Measurements from ENCODE around the gene SNUPN. TPM values are rescaled to one million over a fixed set of nuclear protein-coding genes. Genes with fewer than 3 reads are reported as not detected.

SNUPN gene
- total and polyA plus RNA-seq, 2 of the 8 experiments (the other 6 are each of a cell fraction or from before 2014, with no cell fraction given), result 13.3 to 28.2 TPM

- POLR2A ChIA-PET (ENCODE audit: partially characterized antibody), result interaction anchor here (0.6 to 3.5 kb wide), 4 partner anchors 13 to 355 kb away, joined by 3 to 19 read pairs (median 4); partner anchors contain the start of gene IMP3
- Histone ChIP-seq H2BK12ac (ENCODE audit: low read depth, low read length) (no peak overlapping the region), H4K5ac (ENCODE audit: insufficient read length, low read depth, low read length) (no peak overlapping the region), H3K4me2 (ENCODE audit: insufficient read depth in 1 of 2, low read depth in 2 of 2, low read length in 2 of 2) (no peak overlapping the region), H2BK15ac (ENCODE audit: low read length) (no peak overlapping the region), H4K20me1 (replicated peaks in 1 of 2; ENCODE audit: control insufficient read depth in 1 of 2, insufficient read depth in 2 of 2, low read length in 2 of 2) (peaks cover 5 to 28% of the 10 kb centered on the region in 2 experiments), H3K14ac (ENCODE audit: insufficient read length) (no peak overlapping the region), H3K4me3 (ENCODE audit: extremely low read depth in 1 of 4, insufficient read depth in 2 of 4, low read depth in 3 of 4, low read length in 4 of 4) (no peak overlapping the region), H3K23ac (ENCODE audit: insufficient read length) (no peak overlapping the region), H3K4me1 (replicated peaks in 1 of 4; ENCODE audit: control insufficient read depth in 3 of 4, insufficient read depth in 4 of 4, low read length in 3 of 4) (peaks cover 6 to 28% (median 18%) of the 10 kb centered on the region in 4 experiments), H3K9me3 (ENCODE audit: insufficient read depth in 2 of 2, low read depth in 1 of 2, low read length in 1 of 2) (no peaks in the 10 kb centered on the region), H3K56ac (replicated peaks; ENCODE audit: insufficient read length, low read depth, low read length) (no peak overlapping the region), H3K27ac (ENCODE audit: low read depth, low read length) (no peak overlapping the region), H3K36me3 (ENCODE audit: control insufficient read depth in 2 of 4, insufficient read depth in 4 of 4, low read length in 3 of 4) (peaks cover 0 to 18% (median 0%) of the 10 kb centered on the region in 4 experiments; a peak in 3 of 8 replicates), H2BK20ac (ENCODE audit: low read length) (no peak overlapping the region), H3K18ac (ENCODE audit: extremely low read depth, low read length) (no peak overlapping the region), H3K27me3 (replicated peaks in 1 of 4; ENCODE audit: control insufficient read depth in 3 of 4, extremely low read depth in 1 of 4, insufficient read depth in 3 of 4, low read length in 3 of 4) (no peaks in the 10 kb centered on the region), H2AFZ (ENCODE audit: low read length) (no peak overlapping the region), H4K91ac (replicated peaks; ENCODE audit: insufficient read length, low read length) (no peak overlapping the region), H3K79me1 (ENCODE audit: low read depth, low read length) (peaks cover 19% of the 10 kb centered on the region), H2AK5ac (ENCODE audit: low read depth, low read length) (no peak overlapping the region), H2BK5ac (ENCODE audit: low read depth, low read length) (no peak overlapping the region), H3K23me2 (ENCODE audit: low read depth, low read length) (peaks cover 3% of the 10 kb centered on the region; the same call in 1 of the 2 replicates), H2BK120ac (replicated peaks; ENCODE audit: low read depth, low read length) (no peak overlapping the region), H3K79me2 (ENCODE audit: control insufficient read depth in 1 of 2, insufficient read depth in 2 of 2, low read length in 2 of 2) (peaks cover 0 to 69% of the 10 kb centered on the region in 2 experiments; a peak in 3 of 4 replicates), H4K8ac (ENCODE audit: extremely low read depth, insufficient read depth, low read length) (no peak overlapping the region), H3K9ac (replicated peaks in 1 of 4; ENCODE audit: extremely low read depth in 1 of 4, low read depth in 3 of 4, low read length in 3 of 4) (no peak overlapping the region), H3K4ac (replicated peaks; ENCODE audit: insufficient read length, low read depth, low read length) (peak overlapping the region; percentile 85)
- no peak for DNase-seq (ENCODE audit: low read depth in 1 of 2, low spot score in 2 of 2)
- 90% methylated on average over 15 of the region's 16 CpGs; no CpG with 5 or more reads in 1 of the 2 experiments for WGBS, 2 experiments (ENCODE audit: extremely low coverage in 1 of 2, insufficient coverage in 1 of 2, insufficient read length in 1 of 2, insufficient replicate concordance in 2 of 2, low coverage in 1 of 2, low lambda C conversion rate in 2 of 2, missing lambda C conversion rate in 1 of 2)
- FAIRE-seq, result no peak
- CTCF ChIA-PET (ENCODE audit: partially characterized antibody), result interaction anchor here (1.0 to 1.8 kb wide), 5 partner anchors 14 to 148 kb away, joined by 3 to 6 read pairs (median 3); partner anchors contain the start of genes PTPN9 and SNUPN
- TF ChIP-seq NANOG (IDR thresholded peaks at IDR 0.05; ENCODE audit: insufficient read depth, low read depth, low read length, poor library complexity, severe bottlenecking) (no peak), GTF2F1 (IDR thresholded peaks at IDR 0.05; ENCODE audit: borderline replicate concordance, low read depth, low read length) (no peak), SIRT6 (IDR thresholded peaks at IDR 0.05; ENCODE audit: low read length) (no peak), PHF8 (conservative IDR thresholded peaks at IDR 0.05; ENCODE audit: low read depth, low read length) (no peak)
Measured at GRCh38 chr15:75653347-75653913, 27.9 kb upstream of the SNUPN start.

All from H1 (cell line).